Measurements from ENCODE around the gene SPATA3.

The SPATA3 gene

GRCh38 chr2:230995821-230996220 is at the start of gene SPATA3:
Gene SPATA3 (plus strand): TSS chr2:230996121. CDS start chr2:230996234, 113 bp downstream.
- DNase-seq (ENCODE audit: low read depth in 2 of 2): no peak

GRCh38 chr2:230946429-230947234 is 49.3 kb upstream of the SPATA3 start:
- DNase-seq (ENCODE audit: low read depth in 2 of 2): no peak

- no peak for DNase-seq (ENCODE audit: low read depth in 2 of 2)
These were observed 48.7 kb upstream of the SPATA3 start for GRCh38 chr2:230947235-230947576.

- DNase-seq (ENCODE audit: low read depth in 2 of 2): no peak
These were observed 48.0 kb upstream of the SPATA3 start for GRCh38 chr2:230947908-230948365.

- no peak for DNase-seq (ENCODE audit: low read depth in 2 of 2)
These were observed 45.7 kb upstream of the SPATA3 start for GRCh38 chr2:230949966-230950873.

- DNase-seq (ENCODE audit: low read depth in 2 of 2): no peak
These were observed 45.0 kb upstream of the SPATA3 start for GRCh38 chr2:230950874-230951339.

- DNase-seq (ENCODE audit: low read depth in 2 of 2): no peak
These were observed 44.5 kb upstream of the SPATA3 start for GRCh38 chr2:230951396-230951795.

GRCh38 chr2:230952226-230952956 is 43.5 kb upstream of the SPATA3 start:
- no peak for DNase-seq (ENCODE audit: low read depth in 2 of 2)

GRCh38 chr2:230953845-230954244 is 42.1 kb upstream of the SPATA3 start:
- DNase-seq (ENCODE audit: low read depth in 2 of 2): no peak

- DNase-seq (ENCODE audit: low read depth in 2 of 2): no peak
These were observed 41.2 kb upstream of the SPATA3 start for GRCh38 chr2:230954746-230955145.

- no peak for DNase-seq (ENCODE audit: low read depth in 2 of 2)
These were observed 40.7 kb upstream of the SPATA3 start for GRCh38 chr2:230955163-230955737.

- peak in 1 of 2 donors; percentile 40 for DNase-seq (ENCODE audit: low read depth in 2 of 2)
These were observed 38.8 kb upstream of the SPATA3 start for GRCh38 chr2:230956827-230957755.

GRCh38 chr2:230957756-230958391 is 38.0 kb upstream of the SPATA3 start:
- DNase-seq (ENCODE audit: low read depth in 2 of 2): no peak

GRCh38 chr2:230958820-230959756 is 36.8 kb upstream of the SPATA3 start:
- no peak for DNase-seq (ENCODE audit: low read depth in 2 of 2)

- DNase-seq (ENCODE audit: low read depth in 2 of 2): no peak
These were observed 35.9 kb upstream of the SPATA3 start for GRCh38 chr2:230960026-230960425.

- DNase-seq (ENCODE audit: low read depth in 2 of 2): no peak
These were observed 34.8 kb upstream of the SPATA3 start for GRCh38 chr2:230961091-230961491.

GRCh38 chr2:230964136-230964730 is 31.7 kb upstream of the SPATA3 start:
- DNase-seq (ENCODE audit: low read depth in 2 of 2): no peak

GRCh38 chr2:230967113-230967512 is 28.8 kb upstream of the SPATA3 start:
- no peak for DNase-seq (ENCODE audit: low read depth in 2 of 2)

Measured in stimulated activated CD4-positive, alpha-beta T cell treated with anti-CD3 and anti-CD28 coated beads, Interleukin-15, amount 100 ng/mL, for 48 hours (primary cell).